Tibial nerve (tissue), 4 donors: ENCODE measurements around the gene THOC1. TPM values are rescaled to one million over a fixed set of nuclear protein-coding genes. Genes with fewer than 3 reads are reported as not detected.

Experiments
- DNase-seq, 2 donors: peaks; one replicate each; pipeline ENCODE4 v3.0.0-alpha.2; 2019; ENCODE audit warnings: low spot score in 2 of 2
- H3K27ac ChIP-seq, 4 donors: fragments of 200-600 bp; sonication (generic) in 3 of 4; one replicate each; pipeline ENCODE4 v1.5.1; 2017 to 2019; ENCODE audit warnings: mild to moderate bottlenecking in 1 of 4
- H3K27me3 ChIP-seq, 2 donors: fragments of 200-600 bp; sonication (generic) in 1 of 2; one replicate each; pipeline versions ENCODE4 v1.5.1 to v1.6.0; 2017 to 2019
- H3K36me3 ChIP-seq, 3 donors: fragments of 200-600 bp; sonication (generic); one replicate each; pipeline ENCODE4 v1.5.1; 2018 to 2019
- H3K4me1 ChIP-seq, 4 donors: fragments of 200-600 bp; sonication (generic) in 3 of 4; one replicate each; pipeline ENCODE4 v1.5.1; 2017 to 2019
- H3K4me3 ChIP-seq, 4 donors: fragments of 200-600 bp; sonication (generic) in 3 of 4; one replicate each; pipeline ENCODE4 v1.5.1; 2017 to 2019; ENCODE audit warnings: mild to moderate bottlenecking in 1 of 4, moderate library complexity in 1 of 4
- H3K9me3 ChIP-seq, 4 donors: fragments of 200-600 bp; sonication (generic) in 3 of 4; one replicate each; pipeline ENCODE4 v1.5.1; 2017 to 2019
- EP300 ChIP-seq, 2 donors: sonication (generic); formaldehyde crosslinking; IDR thresholded peaks; one replicate each; pipeline ENCODE4 v1.6.1; 2017; ENCODE audit warnings: antibody characterized with exemption in 2 of 2, mild to moderate bottlenecking in 1 of 2
- POLR2A ChIP-seq, 2 donors: fragments of 450-650 bp; IDR thresholded peaks; one replicate each; pipeline ENCODE4 v1.6.1; 2017; ENCODE audit warnings: antibody characterized with exemption in 2 of 2, mild to moderate bottlenecking in 2 of 2, moderate library complexity in 2 of 2
- WGBS, 2 donors: methylation state at CpG; one replicate each; pipeline ENCODE4 v1.1.5; 2018; 5-methylcytosine and 5-hydroxymethylcytosine counted together
- total RNA-seq, 4 donors: library from RNA; depleted of rRNA; stranded (reverse); fragments of >200 nt; gene quantifications; one replicate each; pipeline ENCODE4 v1.1.0, GENCODE V29; 2016
- TF ChIP-seq, protein P1 (sequence below), 5 experiments: fragments of 200-600 bp in 3 of 5; fragments of 450-650 bp in 2 of 5; sonication (generic) in 3 of 5; IDR thresholded peaks; one replicate each; pipeline ENCODE4 v1.5.1; 2016 to 2019; ENCODE audit warnings: antibody characterized with exemption in 5 of 5, mild to moderate bottlenecking in 3 of 5, moderate library complexity in 2 of 5

The THOC1 gene
- total RNA-seq, 4 donors from 2014 or later = 43.3 to 53.4 (median 50.7) TPM

GRCh38 chr18:199768-200167 is 68.1 kb downstream of the THOC1 start:
- no peak for DNase-seq
- Histone ChIP-seq H3K27ac (no peak overlapping the region), H3K4me1 (no peaks in the 10 kb centered on the region), H3K27me3 (no peaks in the 10 kb centered on the region), H3K9me3 (no peaks in the 10 kb centered on the region), H3K36me3 (peaks cover 4 to 69% (median 9%) of the 10 kb centered on the region in 3 donors), H3K4me3 (no peak overlapping the region)
- TF ChIP-seq POLR2A (IDR thresholded peaks at IDR 0.05) (no peak), EP300 (IDR thresholded peaks at IDR 0.05) (no peak)
- TF ChIP-seq, protein P1, sequence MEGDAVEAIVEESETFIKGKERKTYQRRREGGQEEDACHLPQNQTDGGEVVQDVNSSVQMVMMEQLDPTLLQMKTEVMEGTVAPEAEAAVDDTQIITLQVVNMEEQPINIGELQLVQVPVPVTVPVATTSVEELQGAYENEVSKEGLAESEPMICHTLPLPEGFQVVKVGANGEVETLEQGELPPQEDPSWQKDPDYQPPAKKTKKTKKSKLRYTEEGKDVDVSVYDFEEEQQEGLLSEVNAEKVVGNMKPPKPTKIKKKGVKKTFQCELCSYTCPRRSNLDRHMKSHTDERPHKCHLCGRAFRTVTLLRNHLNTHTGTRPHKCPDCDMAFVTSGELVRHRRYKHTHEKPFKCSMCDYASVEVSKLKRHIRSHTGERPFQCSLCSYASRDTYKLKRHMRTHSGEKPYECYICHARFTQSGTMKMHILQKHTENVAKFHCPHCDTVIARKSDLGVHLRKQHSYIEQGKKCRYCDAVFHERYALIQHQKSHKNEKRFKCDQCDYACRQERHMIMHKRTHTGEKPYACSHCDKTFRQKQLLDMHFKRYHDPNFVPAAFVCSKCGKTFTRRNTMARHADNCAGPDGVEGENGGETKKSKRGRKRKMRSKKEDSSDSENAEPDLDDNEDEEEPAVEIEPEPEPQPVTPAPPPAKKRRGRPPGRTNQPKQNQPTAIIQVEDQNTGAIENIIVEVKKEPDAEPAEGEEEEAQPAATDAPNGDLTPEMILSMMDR (IDR thresholded peaks at IDR 0.05) = no peak
- WGBS, 2 donors = 89 to 98% methylated on average over 2 of the region's 2 CpGs

DNA sequence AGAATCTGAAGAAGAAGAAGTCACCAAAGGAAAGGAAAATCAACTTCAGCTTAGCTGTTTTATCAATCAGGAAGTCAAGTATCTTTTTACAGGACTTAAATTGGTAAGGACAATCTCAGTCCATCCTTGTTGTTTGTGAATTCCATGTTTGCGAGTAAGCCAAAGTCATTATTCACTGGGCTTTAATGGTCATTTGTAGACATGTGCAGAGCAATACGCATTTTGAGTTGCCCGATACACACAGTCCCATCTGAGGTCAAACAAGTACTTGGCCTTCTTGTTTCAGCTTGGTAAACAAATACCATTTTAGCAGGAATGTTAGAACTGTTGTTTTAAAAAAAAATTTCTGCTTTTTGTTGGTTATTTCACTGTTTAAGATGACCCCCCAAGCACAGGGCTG is 68.6 kb downstream of the THOC1 start:
- H3K27me3 ChIP-seq = no peaks in the 10 kb centered on the region
- no peak overlapping the region for H3K4me3 ChIP-seq
- 95 to 97% methylated on average over 3 of the region's 3 CpGs for WGBS, 2 donors
- no peak for DNase-seq
- H3K9me3 ChIP-seq = no peaks in the 10 kb centered on the region
- H3K4me1 ChIP-seq = no peaks in the 10 kb centered on the region
- TF ChIP-seq, protein P1 (IDR thresholded peaks at IDR 0.05) = no peak
- no peak for TF ChIP-seq POLR2A (IDR thresholded peaks at IDR 0.05)
- no peak overlapping the region for H3K27ac ChIP-seq
- peaks cover 4 to 63% (median 9%) of the 10 kb centered on the region in 3 donors for H3K36me3 ChIP-seq

DNA sequence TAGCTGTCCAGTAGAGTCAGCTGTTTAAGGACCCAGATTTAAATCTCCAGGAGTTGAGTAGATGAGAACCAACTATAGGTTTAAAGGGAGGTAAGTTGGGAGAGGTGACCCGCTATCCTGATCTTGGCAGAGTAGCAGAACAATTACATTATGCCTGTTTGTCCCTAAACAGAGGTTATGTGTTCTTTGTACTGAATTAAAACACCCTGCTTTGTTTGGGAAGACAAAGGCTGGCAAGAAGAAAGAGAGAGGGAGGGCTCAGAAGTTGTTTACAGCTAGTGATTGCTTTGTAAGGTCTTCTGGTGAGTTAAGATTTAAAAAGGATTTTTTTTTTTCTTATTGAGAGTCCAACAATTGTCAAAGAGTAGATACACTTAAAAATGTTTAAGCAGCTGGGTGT is 72.2 kb downstream of the THOC1 start:
- 87 to 88% methylated on average over 1 of the region's 1 CpG for WGBS, 2 donors
- no peak overlapping the region for H3K27ac ChIP-seq
- TF ChIP-seq EP300 (IDR thresholded peaks at IDR 0.05) (no peak), POLR2A (IDR thresholded peaks at IDR 0.05) (no peak)

GRCh38 chr18:192801-193200 is 75.0 kb downstream of the THOC1 start:
- TF ChIP-seq EP300 (IDR thresholded peaks at IDR 0.05) = no peak
- no peak for TF ChIP-seq POLR2A (IDR thresholded peaks at IDR 0.05)
- TF ChIP-seq, protein P1 (IDR thresholded peaks at IDR 0.05) = no peak
- peaks cover 0 to 14% (median 4%) of the 10 kb centered on the region in 3 donors for H3K36me3 ChIP-seq
- no peak for DNase-seq
- H3K4me3 ChIP-seq = no peak overlapping the region
- no peaks in the 10 kb centered on the region for H3K27me3 ChIP-seq
- H3K9me3 ChIP-seq = no peaks in the 10 kb centered on the region
- 95% methylated on average over 7 of the region's 7 CpGs for WGBS, 2 donors
- no peaks in the 10 kb centered on the region for H3K4me1 ChIP-seq
- H3K27ac ChIP-seq = no peak overlapping the region

More for the DNA sequence above, 72.2 kb downstream of the THOC1 start:
- no peaks in the 10 kb centered on the region for H3K27me3 ChIP-seq
- H3K9me3 ChIP-seq = no peaks in the 10 kb centered on the region
- no peak overlapping the region for H3K4me3 ChIP-seq
- DNase-seq = no peak
- no peaks in the 10 kb centered on the region for H3K4me1 ChIP-seq
- peaks cover 0 to 36% (median 4%) of the 10 kb centered on the region in 3 donors for H3K36me3 ChIP-seq

GRCh38 chr18:191725-192124 is 76.1 kb downstream of the THOC1 start:
- no peak for DNase-seq
- H3K36me3 ChIP-seq = peaks cover 0 to 6% (median 0%) of the 10 kb centered on the region in 3 donors
- no peak overlapping the region for H3K27ac ChIP-seq
- H3K9me3 ChIP-seq = no peaks in the 10 kb centered on the region
- TF ChIP-seq POLR2A (IDR thresholded peaks at IDR 0.05) = no peak
- TF ChIP-seq, protein P1 (IDR thresholded peaks at IDR 0.05) = no peak
- no peak for TF ChIP-seq EP300 (IDR thresholded peaks at IDR 0.05)
- no peak overlapping the region for H3K4me3 ChIP-seq
- WGBS, 2 donors = 93 to 96% methylated on average over 1 of the region's 1 CpG
- H3K27me3 ChIP-seq = no peaks in the 10 kb centered on the region
- H3K4me1 ChIP-seq = no peaks in the 10 kb centered on the region

DNA sequence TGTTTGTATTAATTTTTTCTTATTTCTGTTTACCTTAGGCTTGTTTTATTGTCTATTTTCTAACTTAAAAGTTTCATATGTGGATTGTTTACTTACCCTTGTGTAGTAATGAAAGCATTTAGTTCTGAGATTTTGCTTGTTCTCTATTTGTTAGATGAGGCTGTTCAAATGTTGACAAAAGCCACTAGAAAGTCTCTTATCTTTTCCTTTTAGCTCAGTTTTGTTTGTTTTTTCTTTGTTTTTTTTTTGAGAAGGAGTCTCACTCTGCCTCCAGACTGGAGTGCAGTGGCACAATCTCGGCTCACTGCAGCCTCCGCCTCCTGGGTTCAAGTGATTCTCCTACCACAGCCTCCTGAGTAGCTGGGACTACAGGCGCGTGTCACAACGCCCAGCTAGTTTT is 78.6 kb downstream of the THOC1 start:
- no peak overlapping the region for H3K4me3 ChIP-seq
- no peak overlapping the region for H3K27ac ChIP-seq
- TF ChIP-seq POLR2A (IDR thresholded peaks at IDR 0.05) (no peak), EP300 (IDR thresholded peaks at IDR 0.05) (no peak)
- TF ChIP-seq, protein P1 (IDR thresholded peaks at IDR 0.05) = no peak
- 94 to 98% methylated on average over 5 of the region's 5 CpGs for WGBS, 2 donors
- H3K36me3 ChIP-seq = peaks cover 0 to 17% (median 0%) of the 10 kb centered on the region in 3 donors
- no peaks in the 10 kb centered on the region for H3K27me3 ChIP-seq
- H3K9me3 ChIP-seq = no peaks in the 10 kb centered on the region
- DNase-seq = no peak
- H3K4me1 ChIP-seq = peaks cover 0 to 2% (median 0%) of the 10 kb centered on the region in 4 donors
